ENCODE results near the gene AEBP1.

DNA sequence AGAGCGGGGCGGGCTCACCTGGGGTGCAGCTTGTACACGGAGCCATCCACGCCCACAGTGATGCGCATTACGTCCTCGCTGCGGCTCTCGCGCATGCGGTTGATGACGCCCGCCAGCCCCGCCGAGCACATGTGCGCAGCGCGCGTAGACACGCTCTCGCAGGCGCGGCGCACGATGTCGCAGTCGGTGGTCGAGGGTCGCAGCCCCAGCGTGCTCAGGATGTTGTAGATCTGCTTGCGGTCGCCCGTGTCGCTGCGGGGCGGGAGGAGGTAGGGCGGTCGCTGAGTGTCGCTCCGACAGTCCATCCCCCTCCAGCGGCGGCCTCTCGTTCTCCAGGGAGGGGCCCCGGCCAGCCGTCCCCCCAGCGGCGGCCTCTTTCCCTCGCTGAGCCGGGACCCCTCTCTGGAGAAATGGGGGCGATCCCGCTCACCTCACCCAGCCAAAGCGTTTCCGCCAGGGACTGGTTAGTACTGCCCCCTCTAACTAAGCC is 41.4 kb downstream of the AEBP1 start:
- TF ChIP-seq GATA3 (IDR thresholded peaks at IDR 0.05; ENCODE audit: low read depth, low read length) (no peak), GATA2 (IDR thresholded peaks at IDR 0.05; ENCODE audit: low read depth, low read length) (no peak)

Data from SH-SY5Y (cell line).